Endothelial cell (in vitro differentiated cells): ENCODE measurements around the gene KLK12. TPM values are rescaled to one million over a fixed set of nuclear protein-coding genes. Genes with fewer than 3 reads are reported as not detected.
"Not testable (repeated sequence)": the region's sequence is repeated elsewhere in the genome, so short reads cannot be mapped to it uniquely, and the experiment has no call there.

Experiments used
- DNase-seq: peaks from one replicate; pipeline ENCODE4 v3.0.0; 2021; ENCODE audit warnings: low spot score
- H3K27ac Mint-ChIP-seq: one replicate; pipeline ENCODE4 v1.8.0; 2021; ENCODE audit warnings: mixed read lengths, inconsistent platforms; ENCODE audit not compliant: unreplicated experiment
- H3K27me3 Mint-ChIP-seq: one replicate; pipeline ENCODE4 v1.8.0; 2021; ENCODE audit warnings: mild to moderate bottlenecking, moderate library complexity, mixed read lengths, inconsistent platforms; ENCODE audit not compliant: unreplicated experiment
- H3K36me3 Mint-ChIP-seq: one replicate; pipeline ENCODE4 v1.8.0; 2021; ENCODE audit warnings: mild to moderate bottlenecking, low read depth, mixed read lengths, inconsistent platforms; ENCODE audit not compliant: unreplicated experiment
- H3K4me1 Mint-ChIP-seq: one replicate; pipeline ENCODE4 v1.8.0; 2021; ENCODE audit warnings: mild to moderate bottlenecking, mixed read lengths, inconsistent platforms; ENCODE audit not compliant: unreplicated experiment
- H3K4me3 Mint-ChIP-seq: one replicate; pipeline ENCODE4 v1.8.0; 2021; ENCODE audit warnings: mild to moderate bottlenecking, mixed read lengths, inconsistent platforms; ENCODE audit not compliant: unreplicated experiment
- H3K9me3 Mint-ChIP-seq: one replicate; pipeline ENCODE4 v1.8.0; 2021; ENCODE audit warnings: mixed read lengths, inconsistent platforms; ENCODE audit not compliant: unreplicated experiment
- total RNA-seq: library from RNA; stranded (reverse); fragmentation: NEBNext Ultra II Directional; extraction: Animal tissue kit (Norgen Biotek cat#: 25700); gene quantifications from one replicate; pipeline ENCODE4 v1.2.1, GENCODE V29; 2021; ENCODE audit not compliant: unreplicated experiment
- TF ChIP-seq, protein P1 (sequence below): fragments of 200-600 bp; sonication (generic); IDR thresholded peaks from one replicate; pipeline ENCODE4 v1.5.0; 2021; ENCODE audit warnings: antibody characterized with exemption; ENCODE audit not compliant: unreplicated experiment

Gene KLK12
- total RNA-seq, 1 donor from 2014 or later, result not detected

DNA sequence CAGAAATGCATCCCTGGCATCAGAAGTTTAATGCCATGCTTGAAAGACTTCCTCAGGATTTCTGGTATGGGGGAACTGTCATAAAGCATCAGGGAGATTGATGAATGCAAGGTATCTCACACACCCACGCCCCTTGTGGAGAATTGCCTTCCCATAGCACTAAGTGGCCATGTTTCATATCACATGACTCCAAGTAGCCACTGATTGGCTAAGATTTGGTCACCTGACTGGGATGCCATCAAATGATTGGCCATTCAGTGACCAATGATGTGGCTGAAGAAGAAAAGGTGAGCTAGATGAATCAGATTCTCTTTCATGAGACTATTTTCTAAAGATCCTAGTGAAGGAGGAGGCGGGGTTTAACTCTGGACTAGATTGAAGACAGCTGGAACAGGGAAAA lies 40.7 kb downstream of the KLK12 start:
- Mint-ChIP-seq H3K36me3 (no peaks in the 10 kb centered on the region), H3K27me3 (peaks cover 9% of the 10 kb centered on the region), H3K4me3 (no peak overlapping the region), H3K4me1 (no peaks in the 10 kb centered on the region), H3K27ac (no peak overlapping the region), H3K9me3 (no peaks in the 10 kb centered on the region)
- DNase-seq, result no peak
- TF ChIP-seq, protein P1, sequence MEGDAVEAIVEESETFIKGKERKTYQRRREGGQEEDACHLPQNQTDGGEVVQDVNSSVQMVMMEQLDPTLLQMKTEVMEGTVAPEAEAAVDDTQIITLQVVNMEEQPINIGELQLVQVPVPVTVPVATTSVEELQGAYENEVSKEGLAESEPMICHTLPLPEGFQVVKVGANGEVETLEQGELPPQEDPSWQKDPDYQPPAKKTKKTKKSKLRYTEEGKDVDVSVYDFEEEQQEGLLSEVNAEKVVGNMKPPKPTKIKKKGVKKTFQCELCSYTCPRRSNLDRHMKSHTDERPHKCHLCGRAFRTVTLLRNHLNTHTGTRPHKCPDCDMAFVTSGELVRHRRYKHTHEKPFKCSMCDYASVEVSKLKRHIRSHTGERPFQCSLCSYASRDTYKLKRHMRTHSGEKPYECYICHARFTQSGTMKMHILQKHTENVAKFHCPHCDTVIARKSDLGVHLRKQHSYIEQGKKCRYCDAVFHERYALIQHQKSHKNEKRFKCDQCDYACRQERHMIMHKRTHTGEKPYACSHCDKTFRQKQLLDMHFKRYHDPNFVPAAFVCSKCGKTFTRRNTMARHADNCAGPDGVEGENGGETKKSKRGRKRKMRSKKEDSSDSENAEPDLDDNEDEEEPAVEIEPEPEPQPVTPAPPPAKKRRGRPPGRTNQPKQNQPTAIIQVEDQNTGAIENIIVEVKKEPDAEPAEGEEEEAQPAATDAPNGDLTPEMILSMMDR, result no peak

DNA sequence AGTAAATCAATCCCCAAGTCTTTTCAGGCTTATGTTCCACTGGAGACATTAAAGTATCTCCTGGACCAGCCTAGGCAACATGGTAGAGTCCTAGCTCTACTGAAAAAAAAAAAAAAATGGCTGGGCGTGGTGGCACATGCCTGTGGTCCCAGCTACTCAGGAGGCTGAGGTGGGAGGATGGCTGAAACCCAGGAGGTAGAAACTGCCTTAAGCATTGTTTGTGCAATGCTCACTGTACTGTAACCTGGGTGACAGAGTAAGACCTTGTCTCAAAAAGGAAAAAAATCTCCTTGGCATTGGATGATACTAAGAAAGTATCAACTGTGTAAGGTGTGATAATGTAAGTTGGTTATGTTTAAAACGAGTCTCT lies 42.2 kb downstream of the KLK12 start:
- no peak overlapping the region for H3K27ac Mint-ChIP-seq
- H3K4me1 Mint-ChIP-seq, result no peaks in the 10 kb centered on the region
- DNase-seq, result no peak
- no peak overlapping the region for H3K4me3 Mint-ChIP-seq
- TF ChIP-seq, protein P1, result no peak
- H3K27me3 Mint-ChIP-seq, result peaks cover 6% of the 10 kb centered on the region
- no peaks in the 10 kb centered on the region for H3K36me3 Mint-ChIP-seq
- H3K9me3 Mint-ChIP-seq, result no peaks in the 10 kb centered on the region

DNA sequence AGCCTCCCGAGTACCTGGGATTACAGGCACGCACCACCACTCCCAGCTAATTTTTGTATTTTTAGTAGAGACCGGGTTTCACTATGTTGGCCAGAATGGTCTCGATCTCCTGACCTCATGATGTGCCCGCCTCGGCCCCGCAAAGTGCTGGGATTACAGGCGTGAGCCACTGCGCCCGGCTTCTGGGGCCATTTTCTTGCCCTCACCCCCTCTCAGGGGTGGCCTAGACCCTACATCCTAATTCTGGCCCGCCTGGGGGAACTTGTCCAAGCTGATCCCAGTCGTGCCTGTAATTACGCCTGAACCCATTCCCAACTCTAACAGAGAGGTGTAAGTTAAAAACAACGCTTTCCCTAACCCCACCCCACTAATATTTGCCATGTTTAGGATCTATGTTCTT lies 50.4 kb downstream of the KLK12 start:
- H3K4me1 Mint-ChIP-seq, DNase-seq, H3K36me3 Mint-ChIP-seq, H3K4me3 Mint-ChIP-seq, H3K27me3 Mint-ChIP-seq, H3K9me3 Mint-ChIP-seq, H3K27ac Mint-ChIP-seq: not testable (repeated sequence)

DNA sequence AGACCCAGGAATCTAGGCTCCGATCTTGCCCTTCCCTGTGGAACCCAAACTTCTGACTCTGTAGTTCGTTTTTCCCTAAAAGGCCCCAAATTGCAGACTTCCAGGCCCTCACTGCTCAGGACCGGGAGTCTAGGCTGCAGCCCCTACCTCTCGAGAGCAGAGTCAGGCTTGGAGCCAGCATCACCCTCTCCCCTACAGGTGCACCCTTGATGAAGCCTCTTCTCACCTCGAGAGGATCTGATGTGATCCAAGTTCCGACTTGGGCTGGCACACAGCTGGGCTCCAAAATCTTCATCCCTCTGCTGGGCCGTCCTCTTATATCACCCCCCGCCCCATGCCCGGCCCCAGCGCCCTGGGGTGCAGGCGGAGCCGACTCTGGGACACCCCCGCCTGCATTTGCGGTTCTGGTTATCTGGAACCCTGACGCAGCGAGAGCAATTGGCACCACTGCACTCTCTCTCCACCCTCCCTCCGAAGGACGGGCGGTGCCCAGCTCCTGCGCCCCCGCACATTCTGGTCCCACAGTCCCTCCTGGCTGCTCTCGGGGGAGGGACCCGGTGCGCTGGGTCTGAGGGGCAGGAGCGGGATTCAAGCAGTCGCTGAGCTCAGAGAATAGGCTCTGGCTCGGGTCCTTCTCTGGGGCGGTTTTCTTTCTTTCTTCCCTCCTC lies 51.0 kb downstream of the KLK12 start, which contains the start of gene KLK7:
TSS of gene KLK7 (minus strand) at position 293 of the 668 bp plus-strand sequence. CDS start 1,518 bp downstream, outside the sequence.
- TF ChIP-seq, protein P1, result no peak
- Mint-ChIP-seq H3K27me3 (peaks cover 9% of the 10 kb centered on the region), H3K27ac (no peak within 1 kb of the TSS), H3K36me3 (no peaks in the 10 kb centered on the region), H3K4me3 (no peak within 1 kb of the TSS), H3K9me3 (no peaks in the 10 kb centered on the region), H3K4me1 (no peaks in the 10 kb centered on the region)
- no peak for DNase-seq

DNA sequence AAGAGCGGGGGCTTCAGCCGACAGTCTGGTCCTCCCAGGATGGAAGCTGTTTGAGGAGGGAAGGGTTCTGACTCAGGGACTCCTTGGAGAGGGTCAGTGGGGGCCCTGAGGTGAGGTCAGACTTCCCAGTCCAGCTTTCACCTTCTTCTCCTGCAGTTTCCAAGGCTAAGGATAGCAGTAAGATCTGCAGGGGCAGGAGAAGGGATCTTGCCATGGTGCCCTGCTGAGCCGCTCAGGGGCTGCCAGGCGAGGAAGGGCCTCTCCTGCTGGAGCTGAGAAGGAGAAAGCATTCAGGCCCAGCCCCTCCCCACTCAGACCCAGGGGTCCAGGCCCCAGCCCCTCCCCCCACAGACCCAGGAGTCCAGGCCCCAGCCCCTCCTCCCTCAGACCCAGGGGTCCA lies 52.6 kb downstream of the KLK12 start:
- no peak overlapping the region for H3K4me3 Mint-ChIP-seq
- no peaks in the 10 kb centered on the region for H3K4me1 Mint-ChIP-seq
- H3K27me3 Mint-ChIP-seq, result peaks cover 11% of the 10 kb centered on the region
- TF ChIP-seq, protein P1, result no peak
- H3K36me3 Mint-ChIP-seq, result no peaks in the 10 kb centered on the region
- DNase-seq, result no peak
- no peaks in the 10 kb centered on the region for H3K9me3 Mint-ChIP-seq
- H3K27ac Mint-ChIP-seq, result no peak overlapping the region
